Spleen (tissue), 11 donors: Measurements from ENCODE around the gene ABCC5. TPM values are rescaled to one million over a fixed set of nuclear protein-coding genes. Genes with fewer than 3 reads are reported as not detected.

Experiments
- DNase-seq: peaks from one replicate; pipeline ENCODE4 v3.0.0-alpha.2; 2020
- H3K27ac ChIP-seq, 8 donors: fragments of 200-600 bp; sonication (generic) in 7 of 8; 1 replicate in 4 of 8; 2 replicates in 4 of 8; pipeline versions ENCODE4 v1.5.0 to v1.8.0; 2016 to 2021; ENCODE audit warnings: inconsistent platforms in 4 of 8, mild to moderate bottlenecking in 4 of 8, moderate library complexity in 1 of 8
- H3K27me3 ChIP-seq, 7 donors: fragments of 200-600 bp; sonication (generic) in 6 of 7; replicated peaks in 1 of 7; 1 replicate in 4 of 7; 2 replicates in 3 of 7; pipeline versions ENCODE4 v1.5.0 to v1.8.0; 2016 to 2021; ENCODE audit warnings: inconsistent platforms in 3 of 7, mild to moderate bottlenecking in 1 of 7
- H3K36me3 ChIP-seq, 6 donors: fragments of 200-600 bp; sonication (generic) in 5 of 6; 1 replicate in 4 of 6; 2 replicates in 2 of 6; pipeline versions ENCODE4 v1.5.0 to v1.8.0; 2016 to 2021; ENCODE audit warnings: inconsistent platforms in 2 of 6
- H3K4me1 ChIP-seq, 6 donors: fragments of 200-600 bp; sonication (generic) in 5 of 6; 1 replicate in 3 of 6; 2 replicates in 3 of 6; pipeline versions ENCODE4 v1.5.0 to v1.8.0; 2016 to 2021; ENCODE audit warnings: inconsistent platforms in 3 of 6
- H3K4me3 ChIP-seq, 8 donors: fragments of 200-600 bp; sonication (generic) in 7 of 8; 1 replicate in 4 of 8; 2 replicates in 4 of 8; pipeline versions ENCODE4 v1.5.0 to v1.8.0; 2016 to 2021; ENCODE audit warnings: inconsistent platforms in 4 of 8, mild to moderate bottlenecking in 4 of 8, moderate library complexity in 2 of 8
- H3K9me3 ChIP-seq, 8 donors: fragments of 200-600 bp; sonication (generic) in 7 of 8; 1 replicate in 4 of 8; 2 replicates in 4 of 8; pipeline versions ENCODE4 v1.5.0 to v1.8.0; 2016 to 2021; ENCODE audit warnings: inconsistent platforms in 4 of 8
- POLR2A ChIP-seq, 3 donors: fragments of 450-650 bp; IDR thresholded peaks; one replicate each; pipeline ENCODE4 v1.5.1; 2017; ENCODE audit warnings: antibody characterized with exemption in 3 of 3, mild to moderate bottlenecking in 1 of 3
- POLR2AphosphoS5 ChIP-seq, 3 donors: sonication (generic); formaldehyde crosslinking; IDR thresholded peaks; one replicate each; pipeline ENCODE4 v1.5.1; 2017; ENCODE audit warnings: antibody characterized with exemption in 3 of 3
- WGBS, 5 donors: extraction: QIAGEN DNeasy Blood & Tissue Kit in 3 of 5; methylation state at CpG; one replicate each; pipeline versions ENCODE4 v1.1.5 to v1.1.7; 2013 to 2018; 5-methylcytosine and 5-hydroxymethylcytosine counted together
- intact Hi-C: fragments of 100-400 bp; cut with DNase I; formaldehyde crosslinking; loops from one replicate; pipeline ENCODE4 v1.15.0; 2023; ENCODE audit warnings: low total_unique reads
- polyA plus RNA-seq, 3 donors: library from polyadenylated mRNA; stranded (reverse); fragments of 200-250 nt; gene quantifications; one replicate each; pipeline ENCODE4 v1.2.1, GENCODE V29; 2013
- total RNA-seq, 7 donors: library from RNA; depleted of rRNA in 3 of 7; stranded (reverse); fragments of >200 nt in 3 of 7; fragmentation: NEBNext Ultra II Directional in 4 of 7; extraction: Animal tissue kit (Norgen Biotek cat#: 25700) in 4 of 7; gene quantifications; one replicate each; pipeline versions ENCODE4 v1.1.0 to v1.2.1, GENCODE V29; 2016 to 2021
- TF ChIP-seq, protein P1 (sequence below), 11 experiments: fragments of 200-600 bp in 7 of 11; fragments of 450-650 bp in 4 of 11; sonication (generic) in 4 of 11; IDR thresholded peaks in 8 of 11; conservative IDR thresholded peaks in 3 of 11; 1 replicate in 7 of 11; 2 replicates in 4 of 11; pipeline versions ENCODE4 v1.4.0 to v1.8.0; 2016 to 2021; ENCODE audit warnings: antibody characterized with exemption in 11 of 11, inconsistent platforms in 4 of 11, mild to moderate bottlenecking in 1 of 11
- donor health status: healthy with polysubstance abuse.
- donor health status: DM: no; HTN: no; CAD: no; lungs with moderate emphysema.
- donor health status: DM: no; HTN: no; CAD: no.
- donor health status: Bipolar disorder and iron deficiency.
- donor health status: healthy.
- donor health status: DM: no; HTN: no; CAD: no.
- donor health status: DM: yes; HTN: yes; CAD: no.

Gene ABCC5
- total and polyA plus RNA-seq, 10 donors: 19.6 to 112 (median 59.9) TPM

DNA sequence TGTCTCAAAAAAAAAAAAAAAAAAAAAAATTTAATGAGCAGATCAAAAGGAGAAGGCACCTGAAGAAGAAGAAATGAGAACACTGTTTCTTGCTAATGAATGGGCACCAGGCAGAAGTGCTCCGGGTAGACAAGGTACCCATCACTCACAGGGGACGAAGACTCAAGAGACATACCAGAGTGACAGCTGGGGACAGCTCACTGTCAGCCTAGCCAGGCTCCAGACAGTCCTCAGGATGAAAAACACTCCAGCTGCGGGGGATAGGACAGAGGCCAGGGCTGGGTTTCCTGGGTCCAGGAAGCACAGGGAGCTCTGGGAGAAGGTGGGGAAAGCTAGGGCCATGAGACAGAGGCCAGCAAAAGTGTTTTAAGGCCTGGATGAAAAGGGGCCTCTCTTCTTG, 84.5 kb downstream of the ABCC5 start:
- H3K27me3 ChIP-seq: no peaks in the 10 kb centered on the region
- no peak overlapping the region for H3K27ac ChIP-seq
- H3K36me3 ChIP-seq: peaks cover 5 to 97% (median 28%) of the 10 kb centered on the region in 6 donors
- H3K9me3 ChIP-seq: no peaks in the 10 kb centered on the region
- H3K4me3 ChIP-seq: no peak overlapping the region
- TF ChIP-seq POLR2AphosphoS5 (IDR thresholded peaks at IDR 0.05): no peak
- TF ChIP-seq POLR2A (IDR thresholded peaks at IDR 0.05): no peak
- TF ChIP-seq, protein P1, sequence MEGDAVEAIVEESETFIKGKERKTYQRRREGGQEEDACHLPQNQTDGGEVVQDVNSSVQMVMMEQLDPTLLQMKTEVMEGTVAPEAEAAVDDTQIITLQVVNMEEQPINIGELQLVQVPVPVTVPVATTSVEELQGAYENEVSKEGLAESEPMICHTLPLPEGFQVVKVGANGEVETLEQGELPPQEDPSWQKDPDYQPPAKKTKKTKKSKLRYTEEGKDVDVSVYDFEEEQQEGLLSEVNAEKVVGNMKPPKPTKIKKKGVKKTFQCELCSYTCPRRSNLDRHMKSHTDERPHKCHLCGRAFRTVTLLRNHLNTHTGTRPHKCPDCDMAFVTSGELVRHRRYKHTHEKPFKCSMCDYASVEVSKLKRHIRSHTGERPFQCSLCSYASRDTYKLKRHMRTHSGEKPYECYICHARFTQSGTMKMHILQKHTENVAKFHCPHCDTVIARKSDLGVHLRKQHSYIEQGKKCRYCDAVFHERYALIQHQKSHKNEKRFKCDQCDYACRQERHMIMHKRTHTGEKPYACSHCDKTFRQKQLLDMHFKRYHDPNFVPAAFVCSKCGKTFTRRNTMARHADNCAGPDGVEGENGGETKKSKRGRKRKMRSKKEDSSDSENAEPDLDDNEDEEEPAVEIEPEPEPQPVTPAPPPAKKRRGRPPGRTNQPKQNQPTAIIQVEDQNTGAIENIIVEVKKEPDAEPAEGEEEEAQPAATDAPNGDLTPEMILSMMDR (IDR thresholded peaks at IDR 0.05 in 8 of 11, conservative IDR thresholded peaks at IDR 0.05 in 3 of 11): no peak
- no peak for DNase-seq
- intact Hi-C loops: no loop called here
- WGBS, 5 donors: 86 to 95% (median 91%) methylated on average over 3 of the region's 3 CpGs
- H3K4me1 ChIP-seq: no peaks in the 10 kb centered on the region

DNA sequence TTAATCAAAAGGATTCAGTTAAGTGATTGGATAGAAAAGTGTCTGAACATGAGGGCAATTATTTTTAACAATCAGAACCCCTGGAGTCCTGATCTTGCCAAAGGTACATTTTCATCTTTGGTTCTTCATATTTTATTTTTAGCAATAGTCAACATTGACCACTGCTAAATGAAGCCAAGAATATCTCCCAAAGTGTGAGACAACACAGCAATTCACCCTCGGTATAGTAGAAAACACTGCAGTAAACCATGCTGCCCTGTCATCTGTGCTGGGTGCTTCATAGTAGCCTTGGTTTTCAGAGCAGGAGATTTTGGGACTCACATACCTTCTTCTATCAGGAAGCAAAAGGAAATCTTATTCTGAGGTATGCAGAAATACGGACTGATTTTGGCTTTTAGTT, 85.8 kb downstream of the ABCC5 start:
- no peak for DNase-seq
- peaks cover 0 to 97% (median 19%) of the 10 kb centered on the region in 6 donors for H3K36me3 ChIP-seq
- no peak overlapping the region for H3K4me3 ChIP-seq
- no peaks in the 10 kb centered on the region for H3K4me1 ChIP-seq
- H3K27ac ChIP-seq: no peak overlapping the region
- no peaks in the 10 kb centered on the region for H3K9me3 ChIP-seq
- 67 to 93% (median 92%) methylated on average over 2 of the region's 2 CpGs for WGBS, 5 donors
- no peaks in the 10 kb centered on the region for H3K27me3 ChIP-seq
- intact Hi-C loops: no loop called here
- no peak for TF ChIP-seq POLR2A (IDR thresholded peaks at IDR 0.05)
- no peak for TF ChIP-seq POLR2AphosphoS5 (IDR thresholded peaks at IDR 0.05)
- TF ChIP-seq, protein P1 (IDR thresholded peaks at IDR 0.05 in 8 of 11, conservative IDR thresholded peaks at IDR 0.05 in 3 of 11): no peak

DNA sequence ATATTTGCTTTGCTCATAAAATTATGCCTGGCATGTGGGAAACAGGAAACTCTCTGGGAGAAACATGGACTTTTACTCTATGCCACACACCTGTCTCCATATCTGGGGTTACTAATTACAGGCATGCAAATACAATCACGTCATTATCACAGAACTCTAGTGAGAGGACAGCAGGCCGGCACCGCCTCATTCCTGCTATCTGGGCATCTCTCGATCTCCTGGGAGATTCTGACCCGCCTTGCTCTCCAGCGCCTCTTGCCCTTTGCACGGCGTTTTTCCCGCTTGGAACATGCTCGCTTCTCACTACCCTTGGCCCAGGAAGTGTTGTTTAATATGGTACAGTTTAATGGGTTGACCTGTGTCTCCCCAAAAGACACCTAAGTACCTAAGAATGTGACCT, 87.6 kb downstream of the ABCC5 start:
- WGBS, 5 donors: 94 to 97% (median 95%) methylated on average over 10 of the region's 10 CpGs
- DNase-seq: no peak
- Histone ChIP-seq H3K4me1 (no peaks in the 10 kb centered on the region), H3K36me3 (peaks cover 0 to 97% (median 19%) of the 10 kb centered on the region in 6 donors), H3K9me3 (no peaks in the 10 kb centered on the region), H3K27me3 (no peaks in the 10 kb centered on the region), H3K27ac (no peak overlapping the region), H3K4me3 (no peak overlapping the region)
- TF ChIP-seq, protein P1 (IDR thresholded peaks at IDR 0.05 in 8 of 11, conservative IDR thresholded peaks at IDR 0.05 in 3 of 11): no peak
- TF ChIP-seq POLR2A (IDR thresholded peaks at IDR 0.05) (no peak), POLR2AphosphoS5 (IDR thresholded peaks at IDR 0.05) (no peak)
- intact Hi-C loops: no loop called here

DNA sequence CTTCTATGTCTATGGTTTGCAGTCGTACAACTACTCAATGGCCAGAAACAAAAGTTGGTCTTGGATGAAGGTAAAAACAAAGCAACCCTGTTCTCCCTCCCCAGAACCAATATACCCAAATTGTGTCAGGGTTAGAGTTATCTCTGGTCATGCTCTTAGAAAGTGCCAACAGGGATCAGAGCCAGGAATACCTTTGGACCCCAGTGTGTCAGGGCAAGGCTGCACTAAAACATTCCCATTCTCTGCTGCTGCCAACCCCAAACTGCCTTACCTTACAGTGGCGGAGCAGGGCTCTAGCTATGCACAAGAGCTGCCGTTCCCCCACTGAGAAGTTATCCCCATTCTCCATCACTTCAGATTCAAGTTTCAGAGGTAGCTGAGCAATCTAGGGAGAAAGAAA, 90.6 kb downstream of the ABCC5 start:
- Histone ChIP-seq H3K27ac (no peak overlapping the region), H3K27me3 (no peaks in the 10 kb centered on the region), H3K4me3 (no peak overlapping the region), H3K36me3 (peaks cover 0 to 97% (median 37%) of the 10 kb centered on the region in 6 donors), H3K9me3 (no peaks in the 10 kb centered on the region), H3K4me1 (no peaks in the 10 kb centered on the region)
- no peak for DNase-seq
- WGBS, 5 donors: 97 to 100% (median 99%) methylated on average over 3 of the region's 3 CpGs
- TF ChIP-seq, protein P1 (IDR thresholded peaks at IDR 0.05 in 8 of 11, conservative IDR thresholded peaks at IDR 0.05 in 3 of 11): no peak
- TF ChIP-seq POLR2AphosphoS5 (IDR thresholded peaks at IDR 0.05) (no peak), POLR2A (IDR thresholded peaks at IDR 0.05) (no peak)
- intact Hi-C loops: no loop called here
